ENCODE measurements around the gene ANKRD29. TPM values are rescaled to one million over a fixed set of nuclear protein-coding genes. Genes with fewer than 3 reads are reported as not detected.
"Not testable (repeated sequence)": the region's sequence is repeated elsewhere in the genome, so short reads cannot be mapped to it uniquely, and the experiment has no call there.

ANKRD29 gene
- total RNA-seq, 2 experiments from 2014 or later, result not detected

- Mint-ChIP-seq H3K27ac (no peak overlapping the region), H3K4me1 (peaks cover 16% of the 10 kb centered on the region), H3K9me3 (no peaks in the 10 kb centered on the region), H3K27me3 (no peaks in the 10 kb centered on the region), H3K36me3 (ENCODE audit: low read depth) (peaks cover 65% of the 10 kb centered on the region), H3K4me3 (no peak overlapping the region)
- POLR2A ChIA-PET, result interaction anchor here (0.9 kb wide), 1 partner anchor 22 kb away, joined by 3 read pairs; no protein-coding TSS in a partner anchor
- DNase-seq, result no peak
- CTCF ChIA-PET, result interaction anchor here (0.6 to 1.8 kb wide), 3 partner anchors 13 to 50 kb away, joined by 3 to 5 read pairs (median 4); no protein-coding TSS in a partner anchor
Observed at GRCh38 chr18:23565916-23566547, 96.7 kb downstream of the ANKRD29 start.

- H3K27ac Mint-ChIP-seq, result no peak overlapping the region
- no peaks in the 10 kb centered on the region for H3K27me3 Mint-ChIP-seq
- H3K4me1 Mint-ChIP-seq, result peaks cover 11% of the 10 kb centered on the region
- H3K4me3 Mint-ChIP-seq, result no peak overlapping the region
- ChIA-PET CTCF (interaction anchor here (1.1 kb wide), 1 partner anchor 47 kb away, joined by 3 read pairs; no protein-coding TSS in a partner anchor), POLR2A (interaction anchor here (1.1 to 1.4 kb wide), 2 partner anchors 22 to 23 kb away, joined by 4 to 5 read pairs; partner anchors contain the start of gene NPC1)
- H3K36me3 Mint-ChIP-seq (ENCODE audit: low read depth), result peaks cover 55% of the 10 kb centered on the region
- DNase-seq, result no peak
- H3K9me3 Mint-ChIP-seq, result no peaks in the 10 kb centered on the region
Observed at GRCh38 chr18:23563377-23564043, 99.2 kb downstream of the ANKRD29 start.

DNA sequence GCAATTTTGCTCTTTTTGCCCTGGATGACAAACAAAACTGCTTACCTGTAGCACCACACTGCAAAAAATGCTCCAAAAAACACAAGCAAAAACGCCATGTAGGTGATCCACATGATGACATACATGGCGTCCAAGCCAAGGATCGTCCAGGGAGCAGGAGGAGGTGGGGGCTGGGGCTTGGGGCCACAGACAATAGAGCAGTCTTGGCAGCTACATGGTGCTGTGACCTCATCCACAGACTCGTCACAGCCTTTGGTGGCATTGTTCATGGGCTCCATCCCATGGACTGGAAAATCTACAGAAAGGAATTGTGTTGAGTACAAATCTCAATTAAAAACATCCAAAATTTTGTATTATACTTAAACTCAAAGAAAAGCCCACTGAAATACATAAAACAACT lies 102.5 kb downstream of the ANKRD29 start:
- Mint-ChIP-seq H3K36me3 (ENCODE audit: low read depth) (peaks cover 56% of the 10 kb centered on the region), H3K4me3 (no peak overlapping the region), H3K4me1 (peaks cover 11% of the 10 kb centered on the region), H3K27ac (no peak overlapping the region), H3K27me3 (no peaks in the 10 kb centered on the region), H3K9me3 (no peaks in the 10 kb centered on the region)
- no peak for DNase-seq
- ChIA-PET CTCF (no interaction called here), POLR2A (no interaction called here)

- POLR2A ChIA-PET, result interaction anchor here (1.2 to 1.7 kb wide), 2 partner anchors 15 to 27 kb away, joined by 3 to 4 read pairs; no protein-coding TSS in a partner anchor
- CTCF ChIA-PET, H3K4me3 Mint-ChIP-seq, DNase-seq, H3K27me3 Mint-ChIP-seq, H3K27ac Mint-ChIP-seq, H3K9me3 Mint-ChIP-seq, H3K4me1 Mint-ChIP-seq: not testable (repeated sequence)
- peaks cover 75% of the 10 kb centered on the region for H3K36me3 Mint-ChIP-seq (ENCODE audit: low read depth)
Observed at GRCh38 chr18:23557511-23557910, 105.2 kb downstream of the ANKRD29 start.

DNA sequence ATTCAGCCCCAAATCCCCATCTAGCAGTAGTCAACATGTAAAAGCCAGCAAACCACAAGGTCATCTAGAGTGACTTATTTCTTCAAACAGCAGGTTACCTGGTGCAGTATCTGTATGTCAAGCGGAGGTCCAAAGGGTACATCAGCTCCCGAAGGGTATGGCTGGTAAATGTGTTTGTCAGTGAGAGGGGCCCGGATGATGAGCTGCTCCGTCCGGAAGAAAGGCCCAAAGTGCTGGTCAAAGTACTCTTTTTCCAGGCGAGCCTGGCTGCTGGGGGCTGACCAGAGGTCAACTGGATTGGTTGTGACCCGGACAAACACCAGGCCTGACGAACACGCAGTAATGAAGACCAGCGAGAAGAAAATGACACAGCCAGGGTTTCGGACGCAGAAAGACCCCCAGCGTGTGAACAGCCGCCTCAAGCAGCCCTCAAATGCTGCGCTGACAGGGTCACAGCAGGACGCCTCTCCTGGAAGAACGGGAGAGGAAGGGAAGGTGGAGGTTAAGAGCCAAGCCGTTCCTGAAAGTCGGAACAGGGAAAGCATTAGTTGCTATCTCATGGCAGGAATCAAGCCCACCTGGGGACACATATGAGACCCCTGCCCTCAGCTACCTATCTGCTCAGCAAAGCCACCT lies 106.4 kb downstream of the ANKRD29 start:
- H3K36me3 Mint-ChIP-seq (ENCODE audit: low read depth), result peaks cover 76% of the 10 kb centered on the region
- peaks cover 4% of the 10 kb centered on the region for H3K4me1 Mint-ChIP-seq
- ChIA-PET CTCF (no interaction called here), POLR2A (interaction anchor here (1.0 to 1.7 kb wide), 3 partner anchors 14 to 29 kb away, joined by 3 to 4 read pairs (median 3); no protein-coding TSS in a partner anchor)
- no peak overlapping the region for H3K4me3 Mint-ChIP-seq
- H3K9me3 Mint-ChIP-seq, result no peaks in the 10 kb centered on the region
- H3K27ac Mint-ChIP-seq, result no peak overlapping the region
- no peak for DNase-seq
- no peaks in the 10 kb centered on the region for H3K27me3 Mint-ChIP-seq

DNA sequence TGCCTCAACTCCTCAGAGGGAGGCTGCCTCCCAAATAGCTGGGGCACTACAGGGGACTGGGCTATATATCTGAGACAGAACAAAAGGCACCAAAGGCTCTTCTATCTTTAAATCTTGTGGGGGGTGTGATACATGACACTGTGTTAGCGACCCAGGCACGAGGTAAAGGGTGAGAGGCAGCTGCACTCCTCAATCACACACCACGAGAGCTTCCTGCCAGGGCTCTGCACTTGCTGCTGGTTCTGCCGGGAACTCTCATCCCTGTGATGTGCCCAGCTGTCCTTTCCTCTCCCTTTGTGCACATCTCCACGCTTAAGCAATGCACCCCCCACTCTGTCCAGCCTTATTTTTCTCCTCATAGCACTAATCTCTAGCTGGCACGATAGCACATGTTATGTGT lies 108.8 kb downstream of the ANKRD29 start:
- no peaks in the 10 kb centered on the region for H3K27me3 Mint-ChIP-seq
- H3K4me1 Mint-ChIP-seq, result peaks cover 4% of the 10 kb centered on the region
- CTCF ChIA-PET, result interaction anchor here (1.0 kb wide), 1 partner anchor 37 kb away, joined by 4 read pairs; no protein-coding TSS in a partner anchor
- no peak overlapping the region for H3K4me3 Mint-ChIP-seq
- H3K36me3 Mint-ChIP-seq (ENCODE audit: low read depth), result peaks cover 74% of the 10 kb centered on the region
- no peaks in the 10 kb centered on the region for H3K9me3 Mint-ChIP-seq
- DNase-seq, result no peak
- no peak overlapping the region for H3K27ac Mint-ChIP-seq
- POLR2A ChIA-PET, result no interaction called here

- Mint-ChIP-seq H3K27me3 (no peaks in the 10 kb centered on the region), H3K9me3 (no peaks in the 10 kb centered on the region), H3K36me3 (ENCODE audit: low read depth) (peaks cover 73% of the 10 kb centered on the region), H3K27ac (no peak overlapping the region), H3K4me3 (no peak overlapping the region), H3K4me1 (peaks cover 4% of the 10 kb centered on the region)
- POLR2A ChIA-PET, result no interaction called here
- CTCF ChIA-PET, result interaction anchor here (0.8 kb wide), 1 partner anchor 54 kb away, joined by 3 read pairs; no protein-coding TSS in a partner anchor
- no peak for DNase-seq
Observed at GRCh38 chr18:23552505-23552904, 110.2 kb downstream of the ANKRD29 start.

- DNase-seq, result no peak
- ChIA-PET POLR2A (no interaction called here), CTCF (interaction anchor here (0.8 to 0.9 kb wide), 2 partner anchors 36 to 53 kb away, joined by 3 read pairs; no protein-coding TSS in a partner anchor)
- H3K4me3 Mint-ChIP-seq, result no peak overlapping the region
- H3K4me1 Mint-ChIP-seq, result peaks cover 4% of the 10 kb centered on the region
- no peak overlapping the region for H3K27ac Mint-ChIP-seq
- H3K27me3 Mint-ChIP-seq, result no peaks in the 10 kb centered on the region
- H3K9me3 Mint-ChIP-seq, result no peaks in the 10 kb centered on the region
- H3K36me3 Mint-ChIP-seq (ENCODE audit: low read depth), result peaks cover 75% of the 10 kb centered on the region
Observed at GRCh38 chr18:23551978-23552377, 110.7 kb downstream of the ANKRD29 start.

DNA sequence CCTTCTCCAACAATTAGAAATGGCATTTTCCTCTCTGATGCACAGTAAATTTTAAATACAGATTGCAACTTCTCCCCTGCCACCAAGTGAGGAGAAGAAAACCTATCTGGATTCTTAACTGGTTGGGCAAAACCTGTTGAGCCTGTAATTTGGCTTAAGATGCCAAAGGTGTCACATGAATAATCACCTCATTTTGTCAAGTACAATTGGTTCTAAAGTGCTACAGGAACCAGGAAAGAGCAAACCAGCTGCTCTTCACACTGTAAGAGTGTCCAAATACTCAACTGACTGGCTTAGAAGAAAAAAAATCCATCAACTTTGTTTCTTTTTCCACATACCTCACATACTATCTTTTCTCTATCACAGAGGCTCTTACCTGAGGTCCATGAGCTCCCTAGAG lies 111.8 kb downstream of the ANKRD29 start:
- Mint-ChIP-seq H3K36me3 (ENCODE audit: low read depth) (peaks cover 74% of the 10 kb centered on the region), H3K9me3 (no peaks in the 10 kb centered on the region), H3K27me3 (no peaks in the 10 kb centered on the region), H3K4me3 (no peak overlapping the region), H3K27ac (no peak overlapping the region), H3K4me1 (peaks cover 9% of the 10 kb centered on the region)
- DNase-seq, result no peak
- CTCF ChIA-PET, result interaction anchor here (0.9 kb wide), 1 partner anchor 35 kb away, joined by 3 read pairs; no protein-coding TSS in a partner anchor
- POLR2A ChIA-PET, result interaction anchor here (1.3 kb wide), 1 partner anchor 10 kb away, joined by 4 read pairs; no protein-coding TSS in a partner anchor

Other genes with a start within 250 kb of the ANKRD29 start
- 10 to 100 TPM; 68.3 to 74.8 TPM for gene RIOK3, start 209.6 kb downstream of the ANKRD29 start, total RNA-seq
- gene RMC1, start 159.4 kb downstream of the ANKRD29 start, total RNA-seq, result 10 to 100 TPM; 54.9 to 55.9 TPM
- gene NPC1, start 76.4 kb downstream of the ANKRD29 start, total RNA-seq, result 10 to 100 TPM; 39.8 to 44.8 TPM
- gene LAMA3, start 26.5 kb upstream of the ANKRD29 start, total RNA-seq, result under 1 TPM; 0.05 to 0.18 TPM